ENCODE results near the gene LRRC26. TPM values are rescaled to one million over a fixed set of nuclear protein-coding genes. Genes with fewer than 3 reads are reported as not detected.
A peak's percentile ranks its signal among the peaks of the same experiment; 100 is the strongest.

LRRC26 gene
- total and polyA plus RNA-seq, 2 of the 13 experiments (the other 11 are each of a cell fraction or from before 2014, with no cell fraction given): not detected

- TF ChIP-seq, protein P1, sequence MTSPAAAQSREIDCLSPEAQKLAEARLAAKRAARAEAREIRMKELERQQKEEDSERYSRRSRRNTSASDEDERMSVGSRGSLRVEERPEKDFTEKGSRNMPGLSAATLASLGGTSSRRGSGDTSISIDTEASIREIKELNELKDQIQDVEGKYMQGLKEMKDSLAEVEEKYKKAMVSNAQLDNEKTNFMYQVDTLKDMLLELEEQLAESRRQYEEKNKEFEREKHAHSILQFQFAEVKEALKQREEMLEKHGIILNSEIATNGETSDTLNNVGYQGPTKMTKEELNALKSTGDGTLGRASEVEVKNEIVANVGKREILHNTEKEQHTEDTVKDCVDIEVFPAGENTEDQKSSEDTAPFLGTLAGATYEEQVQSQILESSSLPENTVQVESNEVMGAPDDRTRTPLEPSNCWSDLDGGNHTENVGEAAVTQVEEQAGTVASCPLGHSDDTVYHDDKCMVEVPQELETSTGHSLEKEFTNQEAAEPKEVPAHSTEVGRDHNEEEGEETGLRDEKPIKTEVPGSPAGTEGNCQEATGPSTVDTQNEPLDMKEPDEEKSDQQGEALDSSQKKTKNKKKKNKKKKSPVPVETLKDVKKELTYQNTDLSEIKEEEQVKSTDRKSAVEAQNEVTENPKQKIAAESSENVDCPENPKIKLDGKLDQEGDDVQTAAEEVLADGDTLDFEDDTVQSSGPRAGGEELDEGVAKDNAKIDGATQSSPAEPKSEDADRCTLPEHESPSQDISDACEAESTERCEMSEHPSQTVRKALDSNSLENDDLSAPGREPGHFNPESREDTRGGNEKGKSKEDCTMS (CRISPR knock-in tag; conservative IDR thresholded peaks at IDR 0.05): no peak
- no peak for TF ChIP-seq MAFK (conservative IDR thresholded peaks at IDR 0.05 in 1 of 2, IDR thresholded peaks at IDR 0.05 in 1 of 2; ENCODE audit: low read length in 2 of 2)
- no peak for TF ChIP-seq SNAI1 (CRISPR knock-in tag; IDR thresholded peaks at IDR 0.05; ENCODE audit: borderline replicate concordance)
- TF ChIP-seq ZNF614 (CRISPR knock-in tag; IDR thresholded peaks at IDR 0.05; ENCODE audit: borderline replicate concordance): no peak
- no peak for TF ChIP-seq SRSF1 (optimal IDR thresholded peaks at IDR 0.05; ENCODE audit: low read depth, low read length)
- peak; percentile 42; the same call in 1 of the 2 replicates for TF ChIP-seq CCDC6 (CRISPR knock-in tag; IDR thresholded peaks at IDR 0.05)
- no peak for TF ChIP-seq LCORL (IDR thresholded peaks at IDR 0.05)
- no peak for TF ChIP-seq LCORL (CRISPR knock-in tag; IDR thresholded peaks at IDR 0.05)
- TF ChIP-seq ZFY (CRISPR knock-in tag; IDR thresholded peaks at IDR 0.05): peak; percentile 50; the same call in 1 of the 2 replicates
- no peak for TF ChIP-seq ZBTB42 (CRISPR knock-in tag; IDR thresholded peaks at IDR 0.05)
- no peak for TF ChIP-seq DMTF1 (CRISPR knock-in tag; IDR thresholded peaks at IDR 0.05)
- TF ChIP-seq RBFOX2 (IDR thresholded peaks at IDR 0.05; ENCODE audit: low read depth, low read length): peak; percentile 42; the same call in 1 of the 2 replicates
- no peak for TF ChIP-seq HDAC2 (CRISPR knock-in tag; IDR thresholded peaks at IDR 0.05)
- peak; percentile 23; the same call in 1 of the 2 replicates for TF ChIP-seq SAP130 (CRISPR knock-in tag; IDR thresholded peaks at IDR 0.05; ENCODE audit: low read depth)
- TF ChIP-seq ZNF530 (CRISPR knock-in tag; IDR thresholded peaks at IDR 0.05; ENCODE audit: low read depth): no peak
- no peak for TF ChIP-seq E2F2 (CRISPR knock-in tag; IDR thresholded peaks at IDR 0.05; ENCODE audit: borderline replicate concordance)
- TF ChIP-seq, protein P2, sequence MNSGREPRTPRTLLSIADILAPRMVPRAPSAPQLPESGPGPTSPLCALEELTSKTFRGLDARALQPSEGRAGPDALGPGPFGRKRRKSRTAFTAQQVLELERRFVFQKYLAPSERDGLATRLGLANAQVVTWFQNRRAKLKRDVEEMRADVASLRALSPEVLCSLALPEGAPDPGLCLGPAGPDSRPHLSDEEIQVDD (CRISPR knock-in tag; IDR thresholded peaks at IDR 0.05; ENCODE audit: borderline replicate concordance): no peak
- TF ChIP-seq CENPT (CRISPR knock-in tag; IDR thresholded peaks at IDR 0.05; ENCODE audit: low read depth): no peak
- 0 out of 2 replicates have a peak, but pooled peaks have one; percentile 16 for TF ChIP-seq MTF2 (CRISPR knock-in tag; IDR thresholded peaks at IDR 0.05; ENCODE audit: borderline replicate concordance)
- TF ChIP-seq, protein P3, sequence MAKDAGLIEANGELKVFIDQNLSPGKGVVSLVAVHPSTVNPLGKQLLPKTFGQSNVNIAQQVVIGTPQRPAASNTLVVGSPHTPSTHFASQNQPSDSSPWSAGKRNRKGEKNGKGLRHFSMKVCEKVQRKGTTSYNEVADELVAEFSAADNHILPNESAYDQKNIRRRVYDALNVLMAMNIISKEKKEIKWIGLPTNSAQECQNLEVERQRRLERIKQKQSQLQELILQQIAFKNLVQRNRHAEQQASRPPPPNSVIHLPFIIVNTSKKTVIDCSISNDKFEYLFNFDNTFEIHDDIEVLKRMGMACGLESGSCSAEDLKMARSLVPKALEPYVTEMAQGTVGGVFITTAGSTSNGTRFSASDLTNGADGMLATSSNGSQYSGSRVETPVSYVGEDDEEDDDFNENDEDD (CRISPR knock-in tag; IDR thresholded peaks at IDR 0.05; ENCODE audit: borderline replicate concordance): peak; percentile 71; the same call in 1 of the 2 replicates
- TF ChIP-seq MAFF (IDR thresholded peaks at IDR 0.05; ENCODE audit: low read depth, low read length): no peak
- peak; percentile 45; the same call in 1 of the 2 replicates for TF ChIP-seq BHLHE40 (IDR thresholded peaks at IDR 0.05; ENCODE audit: low read length)
Observed at GRCh38 chr9:137168904-137169856, 671 bp downstream of the LRRC26 start (continued).

Data from HepG2 (cell line).